ENCODE results near the gene LNX2.

- no peak for TF ChIP-seq CTCF (IDR thresholded peaks at IDR 0.05)
- TF ChIP-seq POLR2A (IDR thresholded peaks at IDR 0.05): no peak
These were observed 23.2 kb upstream of the LNX2 start for GRCh38 chr13:27643334-27644132.

Measured in thyroid gland (tissue), 4 donors.